ELR (cell line): ENCODE results near the gene IGF1.

ENCODE experiments used
- DNase-seq: peaks from one replicate; pipeline ENCODE4 v3.0.0-alpha.2; 2015; ENCODE audit warnings: low read depth

The IGF1 gene

GRCh38 chr12:102480406-102480805, at the start of gene IGF1:
Gene IGF1 (minus strand): TSS chr12:102480563. CDS start chr12:102480381, 182 bp downstream.
- peak; percentile 15 for DNase-seq

- DNase-seq, result no peak
Measured at GRCh38 chr12:102528111-102528510, 47.7 kb upstream of the IGF1 start.

GRCh38 chr12:102527171-102527720, 46.9 kb upstream of the IGF1 start:
- DNase-seq, result peak; percentile 81

- DNase-seq, result no peak
Measured at GRCh38 chr12:102526656-102527055, 46.3 kb upstream of the IGF1 start.

GRCh38 chr12:102522768-102523167, 42.4 kb upstream of the IGF1 start:
- DNase-seq, result no peak

GRCh38 chr12:102521662-102522277, 41.4 kb upstream of the IGF1 start:
- DNase-seq, result no peak

GRCh38 chr12:102518871-102519270, 38.5 kb upstream of the IGF1 start:
- no peak for DNase-seq

GRCh38 chr12:102514696-102515095, 34.3 kb upstream of the IGF1 start:
- DNase-seq, result no peak

GRCh38 chr12:102513739-102514138, 33.4 kb upstream of the IGF1 start:
- peak; percentile 42 for DNase-seq

GRCh38 chr12:102513272-102513671, 32.9 kb upstream of the IGF1 start:
- no peak for DNase-seq

GRCh38 chr12:102512523-102512922, 32.2 kb upstream of the IGF1 start:
- DNase-seq, result no peak

GRCh38 chr12:102511575-102511974, 31.2 kb upstream of the IGF1 start:
- DNase-seq, result no peak

GRCh38 chr12:102510463-102510862, 30.1 kb upstream of the IGF1 start:
- no peak for DNase-seq

GRCh38 chr12:102510031-102510430, 29.7 kb upstream of the IGF1 start:
- no peak for DNase-seq

- DNase-seq, result no peak
Measured at GRCh38 chr12:102509123-102509626, 28.8 kb upstream of the IGF1 start.

GRCh38 chr12:102508052-102508451, 27.7 kb upstream of the IGF1 start:
- DNase-seq, result no peak

GRCh38 chr12:102507301-102507700, 26.9 kb upstream of the IGF1 start:
- no peak for DNase-seq

GRCh38 chr12:102504871-102505270, 24.5 kb upstream of the IGF1 start:
- no peak for DNase-seq

GRCh38 chr12:102504280-102504679, 23.9 kb upstream of the IGF1 start:
- DNase-seq, result no peak

- no peak for DNase-seq
Measured at GRCh38 chr12:102503831-102504230, 23.5 kb upstream of the IGF1 start.

- DNase-seq, result no peak
Measured at GRCh38 chr12:102503056-102503681, 22.8 kb upstream of the IGF1 start.

GRCh38 chr12:102501773-102502172, 21.4 kb upstream of the IGF1 start:
- no peak for DNase-seq

- DNase-seq, result no peak
Measured at GRCh38 chr12:102498471-102498870, 18.1 kb upstream of the IGF1 start.

GRCh38 chr12:102497743-102498142, 17.4 kb upstream of the IGF1 start:
- DNase-seq, result no peak
